CD4-positive, alpha-beta T cell (primary cell): ENCODE results near the gene IL1R1. TPM values are rescaled to one million over a fixed set of nuclear protein-coding genes. Genes with fewer than 3 reads are reported as not detected.

ENCODE experiments used
- ATAC-seq: fragments of 200-7000 bp; cut with Tn5 transposase; one replicate; pipeline ENCODE4 v1.10.0; 2022; ENCODE audit warnings: mild to moderate bottlenecking; ENCODE audit not compliant: poor library complexity
- CTCF ChIA-PET: fragments of 350-600 bp; sonication (Branson Sonifier 250); formaldehyde crosslinking; loops from one replicate; lab custom pipeline; 2021; ENCODE audit warnings: antibody characterized with exemption, inconsistent platforms; lab: Charles Lee
- POLR2A ChIA-PET: fragments of 350-600 bp; sonication (Branson Sonifier 250); formaldehyde crosslinking; loops from one replicate; lab custom pipeline; 2021; ENCODE audit warnings: antibody characterized with exemption, inconsistent platforms; lab: Charles Lee
- DNase-seq, 14 experiments: peaks; one replicate each; pipeline ENCODE4 v3.0.0-alpha.2; 2013 to 2020; ENCODE audit warnings: mixed read lengths in 2 of 14
- H3K27ac ChIP-seq, 2 donors: one replicate each; pipeline versions ENCODE4 v1.5.1 to v1.7.0; 2013; ENCODE audit warnings: low read length in 2 of 2, low read depth in 1 of 2, mild to moderate bottlenecking in 1 of 2
- H3K27me3 ChIP-seq, 2 experiments: 1 replicate in 1 of 2; 2 replicates in 1 of 2; pipeline versions ENCODE4 v1.6.1 to v1.7.0; 2013; ENCODE audit warnings: low read length in 2 of 2, control low read depth in 1 of 2, mild to moderate bottlenecking in 1 of 2, moderate library complexity in 1 of 2; ENCODE audit not compliant: insufficient read depth in 2 of 2, control insufficient read depth in 1 of 2
- H3K36me3 ChIP-seq: one replicate; pipeline ENCODE4 v1.6.1; 2013; ENCODE audit warnings: low read length, control low read depth; ENCODE audit not compliant: insufficient read depth
- H3K4me1 ChIP-seq: one replicate; pipeline ENCODE4 v1.6.1; 2013; ENCODE audit warnings: low read length, control low read depth; ENCODE audit not compliant: insufficient read depth
- H3K4me3 ChIP-seq: one replicate; pipeline ENCODE4 v1.5.1; 2013; ENCODE audit warnings: mild to moderate bottlenecking, low read length, moderate library complexity
- H3K9me3 ChIP-seq, 2 experiments: 1 replicate in 1 of 2; 2 replicates in 1 of 2; pipeline versions ENCODE4 v1.6.1 to v1.7.0; 2013; ENCODE audit warnings: low read length in 2 of 2, mild to moderate bottlenecking in 2 of 2, control low read depth in 1 of 2, moderate library complexity in 1 of 2; ENCODE audit not compliant: control insufficient read depth in 1 of 2, insufficient read depth in 1 of 2
- H3K27ac Mint-ChIP-seq: one replicate; pipeline ENCODE4 v1.8.0; 2020; ENCODE audit warnings: mixed read lengths
- H3K27me3 Mint-ChIP-seq: one replicate; pipeline ENCODE4 v1.8.0; 2021; ENCODE audit warnings: mixed read lengths
- H3K36me3 Mint-ChIP-seq: one replicate; pipeline ENCODE4 v1.8.0; 2021; ENCODE audit warnings: low read depth, mixed read lengths
- H3K4me1 Mint-ChIP-seq: one replicate; pipeline ENCODE4 v1.8.0; 2021; ENCODE audit warnings: low read depth, mixed read lengths
- H3K4me3 Mint-ChIP-seq: one replicate; pipeline ENCODE4 v1.8.0; 2020; ENCODE audit warnings: mild to moderate bottlenecking, mixed read lengths
- H3K9me3 Mint-ChIP-seq: one replicate; pipeline ENCODE4 v1.8.0; 2020; ENCODE audit warnings: mixed read lengths
- CTCF ChIP-seq: fragments of 200-600 bp; IDR thresholded peaks from one replicate; pipeline ENCODE4 v1.8.0; 2022; ENCODE audit warnings: antibody characterized with exemption, mild to moderate bottlenecking
- intact Hi-C, 2 experiments: fragments of 100-400 bp; cut with DNase I in 1 of 2; cut with micrococcal nuclease in 1 of 2; formaldehyde crosslinking; loops; one replicate each; pipeline versions ENCODE4 v1.15.1 to v1.9.0; 2023 to 2025; cut with DNase I, micrococcal nuclease
- total RNA-seq, 174 experiments: library from RNA in 2 of 174; stranded (reverse) in 2 of 174; gene quantifications; one replicate each; pipeline ENCODE4 v1.2.3 and lab custom pipeline; 2021 to 2026

IL1R1 gene
- total RNA-seq, 2 experiments from 2014 or later, result 0.22 to 0.49 TPM

GRCh38 chr2:102186791-102187495 lies 44.4 kb downstream of the IL1R1 start, which contains the start of gene IL1RL2:
Gene IL1RL2, plus strand, starts transcription at chr2:102187023. Its CDS starts 845 bp downstream, at chr2:102187868.
- Histone ChIP-seq H3K27me3 (no peaks in the 10 kb centered on the region), H3K4me1 (peaks cover 14% of the 10 kb centered on the region), H3K4me3 (peak within 1 kb of the TSS; percentile 58), H3K36me3 (no peaks in the 10 kb centered on the region), H3K9me3 (peaks cover 0 to 6% of the 10 kb centered on the region in 2 experiments), H3K27ac (no peak within 1 kb of the TSS)
- H3K36me3 Mint-ChIP-seq, result no peaks in the 10 kb centered on the region
- H3K27ac Mint-ChIP-seq, result no peak within 1 kb of the TSS
- CTCF ChIA-PET, result interaction anchor here (2.1 kb wide), 1 partner anchor 54 kb away, joined by 16 read pairs; no protein-coding TSS in a partner anchor
- POLR2A ChIA-PET, result interaction anchor here (1.8 kb wide), 2 partner anchors 29 to 54 kb away, joined by 4 to 9 read pairs; no protein-coding TSS in a partner anchor
- TF ChIP-seq CTCF, result no peak
- peaks cover 45% of the 10 kb centered on the region for H3K27me3 Mint-ChIP-seq
- ATAC-seq (no peak), DNase-seq (peak in 1 of 14 experiments; percentile 16)
- H3K4me3 Mint-ChIP-seq, result peak within 1 kb of the TSS; percentile 88
- intact Hi-C loops, result loop anchor here (2.0 to 5.0 kb wide), 2 partner anchors 52 to 55 kb away; no protein-coding TSS in a partner anchor
- no peaks in the 10 kb centered on the region for H3K9me3 Mint-ChIP-seq
- H3K4me1 Mint-ChIP-seq, result peaks cover 11% of the 10 kb centered on the region

GRCh38 chr2:102187496-102188150 lies 45.1 kb downstream of the IL1R1 start:
- H3K9me3 Mint-ChIP-seq, result no peaks in the 10 kb centered on the region
- ChIA-PET POLR2A (interaction anchor here (0.9 to 1.8 kb wide), 3 partner anchors 28 to 154 kb away, joined by 3 to 9 read pairs (median 4); no protein-coding TSS in a partner anchor), CTCF (interaction anchor here (2.1 kb wide), 1 partner anchor 53 kb away, joined by 16 read pairs; no protein-coding TSS in a partner anchor)
- peaks cover 39% of the 10 kb centered on the region for H3K27me3 Mint-ChIP-seq
- ATAC-seq, result peak; percentile 91
- Histone ChIP-seq H3K27ac (no peak overlapping the region), H3K9me3 (peaks cover 0 to 6% of the 10 kb centered on the region in 2 experiments), H3K27me3 (no peaks in the 10 kb centered on the region), H3K4me3 (peak overlapping the region; percentile 58), H3K36me3 (no peaks in the 10 kb centered on the region), H3K4me1 (peaks cover 14% of the 10 kb centered on the region)
- intact Hi-C loops, result loop anchor here (2.0 to 5.0 kb wide), 2 partner anchors 51 to 55 kb away; no protein-coding TSS in a partner anchor
- TF ChIP-seq CTCF, result peak; percentile 29
- peaks cover 11% of the 10 kb centered on the region for H3K4me1 Mint-ChIP-seq
- peak in 13 of 14 experiments; percentile 9 to 72 (median 33) for DNase-seq
- peak overlapping the region; percentile 88 for H3K4me3 Mint-ChIP-seq
- H3K27ac Mint-ChIP-seq, result no peak overlapping the region
- H3K36me3 Mint-ChIP-seq, result no peaks in the 10 kb centered on the region

GRCh38 chr2:102190430-102191107 lies 48.0 kb downstream of the IL1R1 start:
- no peaks in the 10 kb centered on the region for H3K27me3 ChIP-seq
- DNase-seq, result no peak
- no peak for TF ChIP-seq CTCF
- ATAC-seq, result no peak
- POLR2A ChIA-PET, result no interaction called here
- peaks cover 14% of the 10 kb centered on the region for H3K4me1 ChIP-seq
- no peak overlapping the region for H3K4me3 ChIP-seq
- Mint-ChIP-seq H3K4me1 (peaks cover 7% of the 10 kb centered on the region), H3K4me3 (no peak overlapping the region), H3K27ac (no peak overlapping the region), H3K9me3 (no peaks in the 10 kb centered on the region), H3K27me3 (peaks cover 32% of the 10 kb centered on the region), H3K36me3 (no peaks in the 10 kb centered on the region)
- H3K36me3 ChIP-seq, result no peaks in the 10 kb centered on the region
- intact Hi-C loops, result no loop called here
- CTCF ChIA-PET, result no interaction called here
- no peak overlapping the region for H3K27ac ChIP-seq
- peaks cover 0 to 6% of the 10 kb centered on the region in 2 experiments for H3K9me3 ChIP-seq
